ENCODE measurements around the gene CBFA2T3. TPM values are rescaled to one million over a fixed set of nuclear protein-coding genes. Genes with fewer than 3 reads are reported as not detected.

CBFA2T3 gene
- total RNA-seq, 1 experiment from 2014 or later: 2.9 TPM

- no peak overlapping the region for H3K18ac ChIP-seq (ENCODE audit: insufficient read length, low read depth, low read length)
- no peak for TF ChIP-seq CTCF (conservative IDR thresholded peaks at IDR 0.05)
- Mint-ChIP-seq H3K4me3 (no peak overlapping the region; a peak in 1 of 5 replicates), H3K4me1 (peaks cover under 1 to 10% of the 10 kb centered on the region in 2 experiments; a peak in 3 of 4 replicates), H3K36me3 (ENCODE audit: insufficient read depth in 1 of 3, low read depth in 3 of 3) (no peaks in the 10 kb centered on the region), H3K27ac (no peak overlapping the region), H3K9me3 (peaks cover 0 to 9% of the 10 kb centered on the region in 2 experiments; a peak in 2 of 5 replicates), H3K27me3 (ENCODE audit: low read depth) (no peaks in the 10 kb centered on the region; the same call in none of the 2 replicates)
- no peak overlapping the region for H4K5ac ChIP-seq (ENCODE audit: insufficient read length, low read depth, low read length)
- no peaks in the 10 kb centered on the region for H3K79me2 ChIP-seq (ENCODE audit: insufficient read depth, low read length)
- H3T11ph ChIP-seq (ENCODE audit: low read length): no peak overlapping the region
- H4K20me1 ChIP-seq (ENCODE audit: control insufficient read depth, insufficient read depth, insufficient read length): no peaks in the 10 kb centered on the region
- no CpG with 5 or more reads among the region's 36 CpGs for WGBS (ENCODE audit: extremely low coverage, insufficient read length, low lambda C conversion rate)
- no peak overlapping the region for H2BK120ac ChIP-seq (ENCODE audit: low read depth, low read length, poor library complexity, severe bottlenecking)
- no peak overlapping the region for H2BK5ac ChIP-seq (ENCODE audit: insufficient read length, low read length)
- no peak overlapping the region for H3K27ac ChIP-seq (ENCODE audit: insufficient read length, low read depth, low read length)
- no peak overlapping the region for H2BK15ac ChIP-seq (ENCODE audit: low read depth, low read length)
- H3K14ac ChIP-seq (ENCODE audit: insufficient read depth, low read length): no peak overlapping the region; the same call in 1 of the 2 replicates
- H2BK20ac ChIP-seq (ENCODE audit: low read depth, low read length, poor library complexity, severe bottlenecking): no peak overlapping the region
- H3K23ac ChIP-seq (ENCODE audit: insufficient read length, low read depth, low read length): no peak overlapping the region
- H2AFZ ChIP-seq (ENCODE audit: low read length): no peak overlapping the region
- H4K8ac ChIP-seq (replicated peaks; ENCODE audit: insufficient read length, low read depth, low read length): no peak overlapping the region
- no peak overlapping the region for H2BK12ac ChIP-seq (ENCODE audit: insufficient read length, low read depth, low read length)
- H2AK5ac ChIP-seq (ENCODE audit: insufficient read length, low read length): no peak overlapping the region
- H3K56ac ChIP-seq (ENCODE audit: insufficient read length, low read depth, low read length): no peak overlapping the region
- H3K4me1 ChIP-seq (ENCODE audit: insufficient read depth, low read length): no peaks in the 10 kb centered on the region
- H3K27me3 ChIP-seq (ENCODE audit: insufficient read depth, low read length): no peaks in the 10 kb centered on the region
- no peak for DNase-seq
- H3K9me3 ChIP-seq (ENCODE audit: control insufficient read depth, low read depth, low read length): no peaks in the 10 kb centered on the region
- no peak overlapping the region for H3K9ac ChIP-seq (ENCODE audit: extremely low read depth, insufficient read length, low read length)
- no peaks in the 10 kb centered on the region for H3K79me1 ChIP-seq (ENCODE audit: insufficient read depth, low read depth, low read length, poor library complexity, severe bottlenecking)
- no peaks in the 10 kb centered on the region for H3K23me2 ChIP-seq (ENCODE audit: insufficient read length, low read depth, low read length, poor library complexity, severe bottlenecking)
- H3K4ac ChIP-seq (ENCODE audit: low read depth, low read length): no peak overlapping the region
- H4K91ac ChIP-seq (ENCODE audit: insufficient read length, low read depth, low read length): no peak overlapping the region
- no peak overlapping the region for H3K4me2 ChIP-seq (ENCODE audit: insufficient read depth, insufficient read length, low read length)
Measured at GRCh38 chr16:88911136-88911945, 65.7 kb downstream of the CBFA2T3 start.

Data from H9 (cell line).